ENCODE data around the gene ARMC12. TPM values are rescaled to one million over a fixed set of nuclear protein-coding genes. Genes with fewer than 3 reads are reported as not detected.

ARMC12 gene
- total and polyA plus RNA-seq, 2 of the 13 experiments (the other 11 are each of a cell fraction or from before 2014, with no cell fraction given) = 1.3 TPM; not detected in 1

DNA sequence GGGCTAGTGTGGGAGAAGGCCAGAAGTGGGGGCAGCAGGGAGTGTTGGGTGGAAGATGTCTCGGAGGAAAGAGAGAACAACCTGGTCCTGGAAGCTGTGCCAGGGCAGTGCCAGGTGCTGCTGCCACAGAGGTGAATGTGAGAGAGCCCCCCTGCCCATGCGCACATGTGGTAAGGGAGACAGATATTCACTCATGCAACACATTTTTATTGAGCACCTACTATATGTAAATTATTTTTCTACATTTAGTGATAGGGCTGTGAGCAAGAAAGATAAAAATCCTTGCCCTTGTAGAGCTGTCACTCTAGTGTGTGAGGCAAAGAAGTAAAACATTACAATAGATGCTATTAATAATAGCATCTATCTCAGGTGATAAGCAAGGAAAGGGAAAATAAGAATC lies 44.5 kb downstream of the ARMC12 start:
- intact Hi-C loops (cut with micrococcal nuclease; ENCODE audit: unreplicated experiment) (no loop called here), in situ Hi-C loops (cut with HindIII; ENCODE audit: extremely low pct_ligation_motif_present, low pct_unique_long_range_greater_than_20kb) (no loop called here)
- ATAC-seq (no peak), DNase-seq (ENCODE audit: low spot score) (no peak), FAIRE-seq (no peak)
- H3K4me1 ChIP-seq (ENCODE audit: insufficient read depth, low read length) = peaks cover 6% of the 10 kb centered on the region
- no peaks in the 10 kb centered on the region for H3K79me2 ChIP-seq (ENCODE audit: insufficient read depth, low read length)
- no peak overlapping the region for H3K27ac ChIP-seq (ENCODE audit: extremely low read length, insufficient read depth, low read length)
- H3K27me3 ChIP-seq (ENCODE audit: control insufficient read depth in 1 of 2, insufficient read depth in 2 of 2, low read length in 2 of 2) = peaks cover 11 to 29% of the 10 kb centered on the region in 2 experiments; a peak in 4 of 5 replicates
- H3K36me3 ChIP-seq (replicated peaks in 1 of 2; ENCODE audit: control insufficient read depth in 1 of 2, insufficient read depth in 2 of 2, low read length in 2 of 2) = no peaks in the 10 kb centered on the region
- CTCF ChIA-PET (ENCODE audit: low intra/inter-chr PET ratio, low total read pairs) = no interaction called here
- TF ChIP-seq ZNF3 (CRISPR knock-in tag; IDR thresholded peaks at IDR 0.05) (peak; percentile 68; the same call in 1 of the 2 replicates), ZNF124 (CRISPR knock-in tag; IDR thresholded peaks at IDR 0.05) (no peak)
- no peak overlapping the region for H3K9ac ChIP-seq (ENCODE audit: insufficient read depth, low read depth, low read length)
- BruUV-seq (replicated peaks) = no TSS peak
- no peak overlapping the region for H2AFZ ChIP-seq (ENCODE audit: low read length)
- H3K4me3 ChIP-seq (replicated peaks in 1 of 3; ENCODE audit: insufficient read depth in 1 of 3, low read depth in 2 of 3, low read length in 3 of 3) = no peak overlapping the region
- no peak overlapping the region for H3K4me2 ChIP-seq (ENCODE audit: low read depth, low read length)
- POLR2A ChIA-PET = no interaction called here
- H4K20me1 ChIP-seq (ENCODE audit: insufficient read depth, low read length) = no peaks in the 10 kb centered on the region
- no peaks in the 10 kb centered on the region for H3K9me3 ChIP-seq (ENCODE audit: low read length)
- 92% methylated on average over 2 of the region's 2 CpGs for WGBS (ENCODE audit: low lambda C conversion rate)

DNA sequence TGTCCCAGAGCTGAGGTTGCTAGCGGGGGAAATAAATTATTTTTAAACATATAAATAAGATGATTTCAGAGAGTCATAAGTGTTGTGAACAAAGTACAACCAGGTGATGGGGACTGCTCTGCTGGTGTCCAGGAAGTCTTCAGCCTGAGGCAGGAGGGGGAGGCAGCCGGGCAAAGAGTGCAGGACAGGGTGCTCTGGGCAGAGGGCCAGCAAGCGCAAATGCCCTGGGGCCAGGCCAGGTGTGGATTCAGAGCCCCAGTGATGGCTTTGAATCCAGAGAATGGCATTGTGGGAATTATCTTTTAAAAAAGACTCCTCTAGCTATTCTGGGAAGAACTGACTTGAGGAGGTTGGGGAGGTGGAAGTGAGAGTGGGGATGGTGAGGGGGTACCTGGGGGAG lies 45.6 kb downstream of the ARMC12 start:
- Histone ChIP-seq H3K4me2 (ENCODE audit: low read depth, low read length) (no peak overlapping the region), H3K4me3 (replicated peaks in 1 of 3; ENCODE audit: insufficient read depth in 1 of 3, low read depth in 2 of 3, low read length in 3 of 3) (no peak overlapping the region), H3K27ac (ENCODE audit: extremely low read length, insufficient read depth, low read length) (no peak overlapping the region), H3K79me2 (ENCODE audit: insufficient read depth, low read length) (no peaks in the 10 kb centered on the region), H3K36me3 (replicated peaks in 1 of 2; ENCODE audit: control insufficient read depth in 1 of 2, insufficient read depth in 2 of 2, low read length in 2 of 2) (no peaks in the 10 kb centered on the region), H4K20me1 (ENCODE audit: insufficient read depth, low read length) (no peaks in the 10 kb centered on the region), H3K9ac (ENCODE audit: insufficient read depth, low read depth, low read length) (no peak overlapping the region), H3K4me1 (ENCODE audit: insufficient read depth, low read length) (peaks cover 6% of the 10 kb centered on the region), H3K27me3 (ENCODE audit: control insufficient read depth in 1 of 2, insufficient read depth in 2 of 2, low read length in 2 of 2) (peaks cover 7 to 24% of the 10 kb centered on the region in 2 experiments; a peak in 3 of 5 replicates), H3K9me3 (ENCODE audit: low read length) (no peaks in the 10 kb centered on the region), H2AFZ (ENCODE audit: low read length) (no peak overlapping the region)
- FAIRE-seq (no peak), DNase-seq (ENCODE audit: low spot score) (no peak), ATAC-seq (no peak)
- WGBS (ENCODE audit: low lambda C conversion rate) = 10% methylated on average over 3 of the region's 3 CpGs
- in situ Hi-C loops (cut with HindIII; ENCODE audit: extremely low pct_ligation_motif_present, low pct_unique_long_range_greater_than_20kb) (no loop called here), intact Hi-C loops (cut with micrococcal nuclease; ENCODE audit: unreplicated experiment) (no loop called here)
- ChIA-PET POLR2A (no interaction called here), CTCF (ENCODE audit: low intra/inter-chr PET ratio, low total read pairs) (no interaction called here)
- no TSS peak for BruUV-seq (replicated peaks)
- TF ChIP-seq KDM1A (CRISPR knock-in tag; IDR thresholded peaks at IDR 0.05) = no peak
- no peak for TF ChIP-seq ZBTB21 (CRISPR knock-in tag; IDR thresholded peaks at IDR 0.05)
- no peak for TF ChIP-seq MEF2D (CRISPR knock-in tag; IDR thresholded peaks at IDR 0.05)
- TF ChIP-seq, protein P1, sequence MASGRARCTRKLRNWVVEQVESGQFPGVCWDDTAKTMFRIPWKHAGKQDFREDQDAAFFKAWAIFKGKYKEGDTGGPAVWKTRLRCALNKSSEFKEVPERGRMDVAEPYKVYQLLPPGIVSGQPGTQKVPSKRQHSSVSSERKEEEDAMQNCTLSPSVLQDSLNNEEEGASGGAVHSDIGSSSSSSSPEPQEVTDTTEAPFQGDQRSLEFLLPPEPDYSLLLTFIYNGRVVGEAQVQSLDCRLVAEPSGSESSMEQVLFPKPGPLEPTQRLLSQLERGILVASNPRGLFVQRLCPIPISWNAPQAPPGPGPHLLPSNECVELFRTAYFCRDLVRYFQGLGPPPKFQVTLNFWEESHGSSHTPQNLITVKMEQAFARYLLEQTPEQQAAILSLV (CRISPR knock-in tag; IDR thresholded peaks at IDR 0.05; ENCODE audit: borderline replicate concordance) = no peak

Measured in HepG2 (cell line).